Measurements from ENCODE around the gene PCDH8.

DNA sequence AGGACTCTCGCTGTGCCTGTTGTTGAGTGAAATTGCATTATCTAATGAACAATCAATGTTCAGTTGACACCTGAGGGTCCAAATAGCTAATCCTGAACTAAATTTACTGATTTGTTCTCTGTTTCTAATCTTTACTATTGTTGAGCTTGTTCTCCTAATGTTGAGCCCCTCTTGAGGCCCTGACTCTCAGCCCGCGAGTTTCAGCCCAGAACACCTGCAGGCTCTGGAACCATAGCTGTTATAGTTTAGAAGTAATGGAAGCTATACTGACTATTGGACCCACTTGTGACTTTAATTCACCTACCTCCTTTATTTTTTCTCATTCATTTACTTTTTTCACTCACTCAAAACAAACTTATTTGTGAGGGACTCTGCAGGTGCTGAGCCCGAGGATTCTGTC, 20.6 kb upstream of the PCDH8 start:
- TF ChIP-seq, protein P1, sequence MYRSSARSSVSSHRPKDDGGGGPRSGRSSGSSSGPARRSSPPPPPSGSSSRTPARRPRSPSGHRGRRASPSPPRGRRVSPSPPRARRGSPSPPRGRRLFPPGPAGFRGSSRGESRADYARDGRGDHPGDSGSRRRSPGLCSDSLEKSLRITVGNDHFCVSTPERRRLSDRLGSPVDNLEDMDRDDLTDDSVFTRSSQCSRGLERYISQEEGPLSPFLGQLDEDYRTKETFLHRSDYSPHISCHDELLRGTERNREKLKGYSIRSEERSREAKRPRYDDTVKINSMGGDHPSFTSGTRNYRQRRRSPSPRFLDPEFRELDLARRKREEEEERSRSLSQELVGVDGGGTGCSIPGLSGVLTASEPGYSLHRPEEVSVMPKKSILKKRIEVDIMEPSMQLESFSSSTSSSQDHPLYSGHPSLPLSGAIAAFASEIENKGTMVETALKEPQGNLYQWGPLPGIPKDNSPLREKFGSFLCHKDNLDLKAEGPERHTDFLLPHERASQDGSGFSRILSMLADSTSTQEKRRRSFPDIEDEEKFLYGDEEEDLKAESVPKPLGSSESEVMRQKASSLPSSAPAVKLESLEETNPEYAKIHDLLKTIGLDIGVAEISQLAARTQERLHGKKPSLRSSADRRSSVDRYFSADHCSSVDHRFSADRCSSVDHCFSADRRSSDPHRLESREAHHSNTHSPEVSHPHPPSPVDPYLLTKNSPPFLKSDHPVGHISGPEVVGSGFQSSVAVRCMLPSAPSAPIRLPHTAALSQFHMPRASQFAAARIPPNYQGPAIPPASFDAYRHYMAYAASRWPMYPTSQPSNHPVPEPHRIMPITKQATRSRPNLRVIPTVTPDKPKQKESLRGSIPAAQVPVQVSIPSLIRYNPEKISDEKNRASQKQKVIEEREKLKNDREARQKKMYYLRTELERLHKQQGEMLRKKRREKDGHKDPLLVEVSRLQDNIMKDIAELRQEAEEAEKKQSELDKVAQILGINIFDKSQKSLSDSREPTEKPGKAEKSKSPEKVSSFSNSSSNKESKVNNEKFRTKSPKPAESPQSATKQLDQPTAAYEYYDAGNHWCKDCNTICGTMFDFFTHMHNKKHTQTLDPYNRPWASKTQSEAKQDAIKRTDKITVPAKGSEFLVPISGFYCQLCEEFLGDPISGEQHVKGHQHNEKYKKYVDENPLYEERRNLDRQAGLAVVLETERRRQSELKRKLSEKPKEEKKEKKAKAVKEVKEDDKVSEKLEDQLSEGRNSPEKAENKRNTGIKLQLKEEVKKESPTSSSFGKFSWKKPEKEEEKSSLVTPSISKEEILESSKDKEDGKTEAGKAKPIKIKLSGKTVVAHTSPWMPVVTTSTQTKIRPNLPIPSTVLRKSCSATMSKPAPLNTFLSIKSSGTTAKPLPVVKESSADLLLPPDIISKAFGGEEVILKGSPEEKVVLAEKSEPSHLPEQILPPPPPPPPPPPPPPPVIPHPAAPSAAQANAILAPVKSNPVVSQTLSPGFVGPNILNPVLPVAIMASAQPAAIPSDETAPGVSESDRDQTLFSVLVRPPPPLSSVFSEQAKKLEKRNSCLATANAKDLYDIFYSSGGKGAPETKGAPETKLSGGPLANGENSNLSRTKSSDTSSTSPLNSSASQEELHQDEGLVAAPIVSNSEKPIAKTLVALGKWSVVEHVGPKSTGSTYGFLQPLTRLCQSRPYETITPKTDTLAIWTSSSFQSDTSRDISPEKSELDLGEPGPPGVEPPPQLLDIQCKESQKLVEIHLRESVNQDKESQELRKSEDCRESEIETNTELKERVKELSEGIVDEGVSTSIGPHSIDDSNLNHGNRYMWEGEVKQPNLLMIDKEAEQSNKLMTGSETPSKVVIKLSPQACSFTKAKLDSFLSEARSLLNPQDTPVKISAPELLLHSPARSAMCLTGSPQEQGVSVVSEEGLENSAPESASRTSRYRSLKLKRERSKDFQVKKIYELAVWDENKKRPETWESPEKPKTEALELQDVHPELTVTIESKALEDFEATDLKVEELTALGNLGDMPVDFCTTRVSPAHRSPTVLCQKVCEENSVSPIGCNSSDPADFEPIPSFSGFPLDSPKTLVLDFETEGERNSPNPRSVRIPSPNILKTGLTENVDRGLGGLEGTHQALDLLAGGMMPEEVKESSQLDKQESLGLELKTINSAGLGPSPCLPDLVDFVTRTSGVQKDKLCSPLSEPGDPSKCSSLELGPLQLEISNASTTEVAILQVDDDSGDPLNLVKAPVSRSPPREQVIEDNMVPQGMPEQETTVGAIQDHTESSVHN (CRISPR knock-in tag; IDR thresholded peaks at IDR 0.05), result no peak
- TF ChIP-seq RBM39 (IDR thresholded peaks at IDR 0.05; ENCODE audit: low read depth, low read length, poor library complexity, severe bottlenecking) (no peak), HCFC1 (IDR thresholded peaks at IDR 0.05; ENCODE audit: low read depth, low read length) (no peak), RFX3 (CRISPR knock-in tag; IDR thresholded peaks at IDR 0.05) (no peak), NFATC3 (CRISPR knock-in tag; IDR thresholded peaks at IDR 0.05) (no peak), FOXP1 (IDR thresholded peaks at IDR 0.05) (no peak), FOXP1 (CRISPR knock-in tag; IDR thresholded peaks at IDR 0.05) (no peak)
- TF ChIP-seq, protein P2, sequence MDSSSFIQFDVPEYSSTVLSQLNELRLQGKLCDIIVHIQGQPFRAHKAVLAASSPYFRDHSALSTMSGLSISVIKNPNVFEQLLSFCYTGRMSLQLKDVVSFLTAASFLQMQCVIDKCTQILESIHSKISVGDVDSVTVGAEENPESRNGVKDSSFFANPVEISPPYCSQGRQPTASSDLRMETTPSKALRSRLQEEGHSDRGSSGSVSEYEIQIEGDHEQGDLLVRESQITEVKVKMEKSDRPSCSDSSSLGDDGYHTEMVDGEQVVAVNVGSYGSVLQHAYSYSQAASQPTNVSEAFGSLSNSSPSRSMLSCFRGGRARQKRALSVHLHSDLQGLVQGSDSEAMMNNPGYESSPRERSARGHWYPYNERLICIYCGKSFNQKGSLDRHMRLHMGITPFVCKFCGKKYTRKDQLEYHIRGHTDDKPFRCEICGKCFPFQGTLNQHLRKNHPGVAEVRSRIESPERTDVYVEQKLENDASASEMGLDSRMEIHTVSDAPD (CRISPR knock-in tag; IDR thresholded peaks at IDR 0.05), result no peak
